HCT116 (cell line): ENCODE results near the gene KRT82. TPM values are rescaled to one million over a fixed set of nuclear protein-coding genes. Genes with fewer than 3 reads are reported as not detected.

Experiments used
- ATAC-seq: fragments of 200-7000 bp; cut with Tn5 transposase; 2 replicates; pipeline ENCODE4 v1.9.1; 2020; ENCODE audit warnings: mild to moderate bottlenecking, moderate library complexity
- BruUV-seq: library from RNA; stranded (reverse); fragments of 400-500 nt; replicated peaks from 2 replicates; lab custom pipeline; 2021; lab: Mats Ljungman, UMichigan
- CTCF ChIA-PET: fragments of 300-600 bp; sonication (Branson Sonifier 250); formaldehyde crosslinking; loops from one replicate; lab custom pipeline; 2021; ENCODE audit warnings: antibody characterized with exemption; lab: Charles Lee
- POLR2A ChIA-PET: fragments of 300-600, 350-600 bp; sonication (Branson Sonifier 250); formaldehyde crosslinking; loops from one replicate; lab custom pipeline; 2021; ENCODE audit warnings: antibody characterized with exemption; lab: Charles Lee
- RAD21 ChIA-PET, 2 experiments: fragments of 300-600 bp; sonication (Branson Sonifier 250); formaldehyde crosslinking; loops; one replicate each; lab custom pipeline; 2023; ENCODE audit warnings: low total read pairs in 2 of 2; ENCODE audit not compliant: uncharacterized antibody in 2 of 2, unreplicated experiment in 2 of 2, low non-redundant PET in 1 of 2; lab: Charles Lee
- DNase-seq: peaks from one replicate; pipeline ENCODE4 v3.0.0-alpha.2; 2010; ENCODE audit warnings: low read depth, low spot score
- H2AFZ ChIP-seq: fragments of 200-600 bp; shearing (Covaris generic), sonication (generic); 2 replicates; pipeline ENCODE4 v1.6.1; 2017; ENCODE audit warnings: low read depth, mixed run types, mixed read lengths, antibody characterized with exemption, low read length; ENCODE audit not compliant: poor library complexity, severe bottlenecking
- H3K27ac ChIP-seq: 2 replicates; pipeline ENCODE4 v1.5.1; 2012; ENCODE audit warnings: low read depth, low read length
- H3K27me3 ChIP-seq: fragments of 200-600 bp; sonication (generic); 2 replicates; pipeline ENCODE4 v1.6.1; 2016; ENCODE audit warnings: mixed run types, low read length, mixed read lengths; ENCODE audit not compliant: insufficient read depth
- H3K36me3 ChIP-seq, 2 experiments: fragments of 200-500 bp in 1 of 2; fragments of 200-600 bp in 1 of 2; sonication (Bioruptor generic) in 1 of 2; sonication (generic) in 1 of 2; 2 replicates each; pipeline versions ENCODE4 v1.5.1 to v1.6.1; 2014 to 2016; ENCODE audit warnings: low read length in 2 of 2, inconsistent platforms in 1 of 2, mixed read lengths in 1 of 2, mixed run types in 1 of 2; ENCODE audit not compliant: insufficient read depth in 2 of 2, control insufficient read depth in 1 of 2
- H3K4me1 ChIP-seq, 2 experiments: fragments of 200-600 bp in 1 of 2; sonication (generic) in 1 of 2; 2 replicates each; pipeline versions ENCODE4 v1.5.1 to v1.6.1; 2012 to 2017; ENCODE audit warnings: low read length in 2 of 2, inconsistent platforms in 1 of 2, mild to moderate bottlenecking in 1 of 2, mixed read lengths in 1 of 2, mixed run types in 1 of 2, moderate library complexity in 1 of 2; ENCODE audit not compliant: insufficient read depth in 2 of 2, control insufficient read depth in 1 of 2
- H3K4me2 ChIP-seq: fragments of 200-600 bp; sonication (generic); 2 replicates; pipeline ENCODE4 v1.6.1; 2017; ENCODE audit warnings: mixed run types, low read length, mixed read lengths
- H3K4me3 ChIP-seq, 2 experiments: fragments of 200-600 bp in 1 of 2; sonication (generic) in 1 of 2; replicated peaks in 1 of 2; 2 replicates each; pipeline ENCODE4 v1.5.1; 2011 to 2016; ENCODE audit warnings: low read length in 2 of 2, control low read depth in 1 of 2, low read depth in 1 of 2, mild to moderate bottlenecking in 1 of 2, mixed read lengths in 1 of 2, mixed run types in 1 of 2
- H3K79me2 ChIP-seq: fragments of 200-600 bp; sonication (generic); 2 replicates; pipeline ENCODE4 v1.6.1; 2017; ENCODE audit warnings: mild to moderate bottlenecking, mixed run types, low read length, moderate library complexity, mixed read lengths; ENCODE audit not compliant: insufficient read depth
- H3K9ac ChIP-seq: fragments of 200-600 bp; sonication (generic); 2 replicates; pipeline ENCODE4 v1.6.1; 2016; ENCODE audit warnings: low read length, mixed read lengths
- H3K9me2 ChIP-seq: fragments of 200-600 bp; sonication (generic), shearing (Covaris generic); 2 replicates; pipeline ENCODE4 v1.6.1; 2017; ENCODE audit warnings: mixed run types, mild to moderate bottlenecking, moderate library complexity; ENCODE audit not compliant: insufficient read depth
- H3K9me3 ChIP-seq, 2 experiments: fragments of 200-500 bp in 1 of 2; fragments of 200-600 bp in 1 of 2; sonication (Bioruptor generic) in 1 of 2; sonication (generic) in 1 of 2; 2 replicates each; pipeline ENCODE4 v1.6.1; 2014 to 2017; ENCODE audit warnings: low read length in 2 of 2, mixed read lengths in 2 of 2, inconsistent platforms in 1 of 2, low read depth in 1 of 2, mild to moderate bottlenecking in 1 of 2, mixed run types in 1 of 2, moderate library complexity in 1 of 2; ENCODE audit not compliant: control insufficient read depth in 1 of 2, insufficient read depth in 1 of 2
- H4K20me1 ChIP-seq: fragments of 200-600 bp; sonication (generic), shearing (Covaris generic); 2 replicates; pipeline ENCODE4 v1.6.1; 2017; ENCODE audit warnings: mixed run types, mild to moderate bottlenecking, moderate library complexity; ENCODE audit not compliant: insufficient read depth
- CBX3 ChIP-seq: IDR thresholded peaks from 2 replicates; pipeline ENCODE4 v1.6.1; 2012; ENCODE audit warnings: low read depth
- EGR1 ChIP-seq: IDR thresholded peaks from 2 replicates; pipeline ENCODE4 v1.6.1; 2012; ENCODE audit warnings: low read depth
- ELF1 ChIP-seq: IDR thresholded peaks from 2 replicates; pipeline ENCODE4 v1.6.1; 2012; ENCODE audit warnings: low read depth, borderline replicate concordance
- EZH2 ChIP-seq: fragments of 200-600 bp; sonication (generic); IDR thresholded peaks from 2 replicates; pipeline ENCODE4 v1.6.1; 2017; ENCODE audit warnings: antibody characterized with exemption, mixed run types
- FOSL1 ChIP-seq: IDR thresholded peaks from 2 replicates; pipeline ENCODE4 v1.6.1; 2012; ENCODE audit warnings: low read depth
- JUND ChIP-seq: IDR thresholded peaks from 2 replicates; pipeline ENCODE4 v1.6.1; 2012
- POLR2A ChIP-seq: IDR thresholded peaks from 2 replicates; pipeline ENCODE4 v1.7.0; 2011; ENCODE audit warnings: borderline replicate concordance; ENCODE audit not compliant: insufficient read depth, insufficient read length; ENCODE audit errors: extremely low read depth
- POLR2AphosphoS5 ChIP-seq: IDR thresholded peaks from 2 replicates; pipeline ENCODE4 v1.6.1; 2011; ENCODE audit warnings: mild to moderate bottlenecking, low read depth, low read length, moderate library complexity
- RAD21 ChIP-seq: IDR thresholded peaks from 2 replicates; pipeline ENCODE4 v1.6.1; 2012; ENCODE audit warnings: low read depth, mild to moderate bottlenecking
- SIN3A ChIP-seq: IDR thresholded peaks from 2 replicates; pipeline ENCODE4 v1.6.1; 2012; ENCODE audit warnings: low read depth
- SP1 ChIP-seq: IDR thresholded peaks from 2 replicates; pipeline ENCODE4 v1.6.1; 2012; ENCODE audit warnings: low read depth
- TCF7L2 ChIP-seq: IDR thresholded peaks from 2 replicates; pipeline ENCODE4 v1.7.0; 2011; ENCODE audit warnings: borderline replicate concordance, inconsistent platforms; ENCODE audit not compliant: insufficient read depth, insufficient read length; ENCODE audit errors: extremely low read depth
- ZFX ChIP-seq: fragments of 450-650 bp; IDR thresholded peaks from 2 replicates; pipeline ENCODE4 v1.6.1; 2017
- ZNF274 ChIP-seq: fragments of 200-500 bp; sonication (Bioruptor generic); IDR thresholded peaks from 2 replicates; pipeline ENCODE4 v1.6.1; 2014; ENCODE audit warnings: mild to moderate bottlenecking, low read depth, low read length, inconsistent platforms
- intact Hi-C: fragments of 100-400 bp; cut with micrococcal nuclease; formaldehyde crosslinking; loops from 2 replicates; pipeline ENCODE4 v1.10.0; 2022
- total RNA-seq: library from RNA; stranded (reverse); gene quantifications from one replicate; pipeline ENCODE4 v1.2.1, GENCODE V29; 2021; ENCODE audit not compliant: unreplicated experiment
- TF ChIP-seq, protein P1 (sequence below): IDR thresholded peaks from 2 replicates; pipeline ENCODE4 v1.6.1; 2012; ENCODE audit warnings: low read depth
- TF ChIP-seq, protein P2 (sequence below): IDR thresholded peaks from 2 replicates; pipeline ENCODE4 v1.6.1; 2011; ENCODE audit warnings: mild to moderate bottlenecking, low read length, moderate library complexity; ENCODE audit not compliant: insufficient replicate concordance; ENCODE audit errors: extremely low read depth
- TF ChIP-seq, protein P3 (sequence below): IDR thresholded peaks from 2 replicates; pipeline ENCODE4 v1.6.1; 2012
- TF ChIP-seq, protein P4 (sequence below), 3 experiments: fragments of 200-600 bp in 1 of 3; sonication (generic) in 1 of 3; IDR thresholded peaks in 2 of 3; conservative IDR thresholded peaks in 1 of 3; 2 replicates each; pipeline ENCODE4 v1.5.1; 2012 to 2017; ENCODE audit warnings: low read depth in 2 of 3, low read length in 2 of 3, antibody characterized with exemption in 1 of 3, borderline replicate concordance in 1 of 3, control low read depth in 1 of 3, mild to moderate bottlenecking in 1 of 3, mixed read lengths in 1 of 3, mixed run types in 1 of 3, moderate library complexity in 1 of 3; ENCODE audit not compliant: insufficient read depth in 1 of 3

Gene KRT82
- total RNA-seq, 1 experiment from 2014 or later, result not detected

DNA sequence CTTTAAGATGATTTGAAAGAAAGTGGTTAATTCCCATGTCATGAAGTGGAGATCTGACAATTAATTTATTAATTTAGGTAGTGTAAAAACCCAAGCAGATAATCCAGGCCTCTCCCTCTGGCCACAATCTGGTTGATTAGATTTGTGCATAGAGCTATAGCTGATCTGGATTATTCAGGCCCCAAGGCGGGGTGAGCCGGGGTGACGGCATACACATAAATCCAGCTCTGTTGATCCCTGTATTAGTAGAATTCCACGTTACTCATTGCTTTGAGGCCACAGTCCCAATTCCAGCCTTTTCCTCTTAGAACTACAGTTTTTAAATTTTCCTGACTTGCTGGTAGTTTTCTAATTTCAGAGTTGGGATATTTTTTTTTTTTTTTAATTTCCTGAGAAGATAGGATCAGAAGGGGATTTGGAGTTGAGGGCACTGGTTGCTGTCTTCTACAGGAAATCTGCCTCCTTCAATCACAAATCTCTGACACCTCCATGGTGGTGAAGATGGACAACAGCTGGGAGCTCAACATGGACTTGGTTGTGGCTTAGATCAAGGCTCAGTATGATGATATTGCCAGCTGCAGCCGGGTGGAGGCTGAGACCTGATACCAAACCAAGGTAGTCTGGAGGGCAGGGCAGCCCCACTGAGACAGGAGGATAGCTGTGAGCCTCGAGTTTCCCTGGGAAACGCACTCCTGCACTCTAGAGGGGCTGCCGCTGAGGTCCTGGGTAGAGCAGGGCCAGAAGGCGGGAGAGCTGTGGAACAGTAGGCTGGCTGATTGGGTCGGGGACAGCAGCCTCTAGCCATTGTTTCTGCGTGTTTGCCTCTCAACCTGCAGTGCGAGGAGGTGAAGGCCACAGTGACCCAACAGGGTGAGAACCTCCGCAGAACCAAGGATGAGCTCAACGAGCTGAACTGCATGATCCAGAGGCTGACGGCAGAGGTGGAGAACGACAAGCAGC is 58.3 kb downstream of the KRT82 start:
- no peak overlapping the region for H3K4me3 ChIP-seq
- peaks cover 14 to 29% of the 10 kb centered on the region in 2 experiments for H3K4me1 ChIP-seq
- RAD21 ChIA-PET, result no interaction called here
- H3K36me3 ChIP-seq, result no peaks in the 10 kb centered on the region
- ATAC-seq (no peak), DNase-seq (no peak)
- POLR2A ChIA-PET, result no interaction called here
- no TSS peak for BruUV-seq
- no peak overlapping the region for H3K9ac ChIP-seq
- CTCF ChIA-PET, result interaction anchor here (0.8 to 1.7 kb wide), 3 partner anchors 14 to 69 kb away, joined by 3 to 4 read pairs (median 3); no protein-coding TSS in a partner anchor
- no peaks in the 10 kb centered on the region for H3K27me3 ChIP-seq
- H3K4me2 ChIP-seq, result no peak overlapping the region
- H4K20me1 ChIP-seq, result no peaks in the 10 kb centered on the region
- H3K27ac ChIP-seq, result no peak overlapping the region
- H3K9me3 ChIP-seq, result no peaks in the 10 kb centered on the region
- no peak for TF ChIP-seq EGR1
- TF ChIP-seq, protein P1, sequence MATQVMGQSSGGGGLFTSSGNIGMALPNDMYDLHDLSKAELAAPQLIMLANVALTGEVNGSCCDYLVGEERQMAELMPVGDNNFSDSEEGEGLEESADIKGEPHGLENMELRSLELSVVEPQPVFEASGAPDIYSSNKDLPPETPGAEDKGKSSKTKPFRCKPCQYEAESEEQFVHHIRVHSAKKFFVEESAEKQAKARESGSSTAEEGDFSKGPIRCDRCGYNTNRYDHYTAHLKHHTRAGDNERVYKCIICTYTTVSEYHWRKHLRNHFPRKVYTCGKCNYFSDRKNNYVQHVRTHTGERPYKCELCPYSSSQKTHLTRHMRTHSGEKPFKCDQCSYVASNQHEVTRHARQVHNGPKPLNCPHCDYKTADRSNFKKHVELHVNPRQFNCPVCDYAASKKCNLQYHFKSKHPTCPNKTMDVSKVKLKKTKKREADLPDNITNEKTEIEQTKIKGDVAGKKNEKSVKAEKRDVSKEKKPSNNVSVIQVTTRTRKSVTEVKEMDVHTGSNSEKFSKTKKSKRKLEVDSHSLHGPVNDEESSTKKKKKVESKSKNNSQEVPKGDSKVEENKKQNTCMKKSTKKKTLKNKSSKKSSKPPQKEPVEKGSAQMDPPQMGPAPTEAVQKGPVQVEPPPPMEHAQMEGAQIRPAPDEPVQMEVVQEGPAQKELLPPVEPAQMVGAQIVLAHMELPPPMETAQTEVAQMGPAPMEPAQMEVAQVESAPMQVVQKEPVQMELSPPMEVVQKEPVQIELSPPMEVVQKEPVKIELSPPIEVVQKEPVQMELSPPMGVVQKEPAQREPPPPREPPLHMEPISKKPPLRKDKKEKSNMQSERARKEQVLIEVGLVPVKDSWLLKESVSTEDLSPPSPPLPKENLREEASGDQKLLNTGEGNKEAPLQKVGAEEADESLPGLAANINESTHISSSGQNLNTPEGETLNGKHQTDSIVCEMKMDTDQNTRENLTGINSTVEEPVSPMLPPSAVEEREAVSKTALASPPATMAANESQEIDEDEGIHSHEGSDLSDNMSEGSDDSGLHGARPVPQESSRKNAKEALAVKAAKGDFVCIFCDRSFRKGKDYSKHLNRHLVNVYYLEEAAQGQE, result no peak
- TF ChIP-seq ZNF274, result no peak
- no peak for TF ChIP-seq TCF7L2
- TF ChIP-seq ELF1, result no peak
- no peak for TF ChIP-seq EZH2
- TF ChIP-seq, protein P2, sequence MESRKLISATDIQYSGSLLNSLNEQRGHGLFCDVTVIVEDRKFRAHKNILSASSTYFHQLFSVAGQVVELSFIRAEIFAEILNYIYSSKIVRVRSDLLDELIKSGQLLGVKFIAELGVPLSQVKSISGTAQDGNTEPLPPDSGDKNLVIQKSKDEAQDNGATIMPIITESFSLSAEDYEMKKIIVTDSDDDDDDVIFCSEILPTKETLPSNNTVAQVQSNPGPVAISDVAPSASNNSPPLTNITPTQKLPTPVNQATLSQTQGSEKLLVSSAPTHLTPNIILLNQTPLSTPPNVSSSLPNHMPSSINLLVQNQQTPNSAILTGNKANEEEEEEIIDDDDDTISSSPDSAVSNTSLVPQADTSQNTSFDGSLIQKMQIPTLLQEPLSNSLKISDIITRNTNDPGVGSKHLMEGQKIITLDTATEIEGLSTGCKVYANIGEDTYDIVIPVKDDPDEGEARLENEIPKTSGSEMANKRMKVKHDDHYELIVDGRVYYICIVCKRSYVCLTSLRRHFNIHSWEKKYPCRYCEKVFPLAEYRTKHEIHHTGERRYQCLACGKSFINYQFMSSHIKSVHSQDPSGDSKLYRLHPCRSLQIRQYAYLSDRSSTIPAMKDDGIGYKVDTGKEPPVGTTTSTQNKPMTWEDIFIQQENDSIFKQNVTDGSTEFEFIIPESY, result no peak
- TF ChIP-seq FOSL1, result no peak
- TF ChIP-seq CBX3, result no peak
- TF ChIP-seq SIN3A, result no peak
- TF ChIP-seq, protein P3, sequence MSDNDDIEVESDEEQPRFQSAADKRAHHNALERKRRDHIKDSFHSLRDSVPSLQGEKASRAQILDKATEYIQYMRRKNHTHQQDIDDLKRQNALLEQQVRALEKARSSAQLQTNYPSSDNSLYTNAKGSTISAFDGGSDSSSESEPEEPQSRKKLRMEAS, result no peak
- TF ChIP-seq SP1, result no peak
- TF ChIP-seq RAD21, result no peak
- no peak for TF ChIP-seq POLR2A
- TF ChIP-seq POLR2AphosphoS5, result no peak
- TF ChIP-seq, protein P4, sequence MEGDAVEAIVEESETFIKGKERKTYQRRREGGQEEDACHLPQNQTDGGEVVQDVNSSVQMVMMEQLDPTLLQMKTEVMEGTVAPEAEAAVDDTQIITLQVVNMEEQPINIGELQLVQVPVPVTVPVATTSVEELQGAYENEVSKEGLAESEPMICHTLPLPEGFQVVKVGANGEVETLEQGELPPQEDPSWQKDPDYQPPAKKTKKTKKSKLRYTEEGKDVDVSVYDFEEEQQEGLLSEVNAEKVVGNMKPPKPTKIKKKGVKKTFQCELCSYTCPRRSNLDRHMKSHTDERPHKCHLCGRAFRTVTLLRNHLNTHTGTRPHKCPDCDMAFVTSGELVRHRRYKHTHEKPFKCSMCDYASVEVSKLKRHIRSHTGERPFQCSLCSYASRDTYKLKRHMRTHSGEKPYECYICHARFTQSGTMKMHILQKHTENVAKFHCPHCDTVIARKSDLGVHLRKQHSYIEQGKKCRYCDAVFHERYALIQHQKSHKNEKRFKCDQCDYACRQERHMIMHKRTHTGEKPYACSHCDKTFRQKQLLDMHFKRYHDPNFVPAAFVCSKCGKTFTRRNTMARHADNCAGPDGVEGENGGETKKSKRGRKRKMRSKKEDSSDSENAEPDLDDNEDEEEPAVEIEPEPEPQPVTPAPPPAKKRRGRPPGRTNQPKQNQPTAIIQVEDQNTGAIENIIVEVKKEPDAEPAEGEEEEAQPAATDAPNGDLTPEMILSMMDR (IDR thresholded peaks at IDR 0.05 in 2 of 3, conservative IDR thresholded peaks at IDR 0.05 in 1 of 3; ENCODE audit: borderline replicate concordance in 1 of 3, insufficient read depth in 1 of 3, low read depth in 2 of 3, low read length in 2 of 3), result no peak
- no peak for TF ChIP-seq JUND
- no peak for TF ChIP-seq ZFX
- no peak overlapping the region for H2AFZ ChIP-seq
- intact Hi-C loops, result no loop called here
- no peaks in the 10 kb centered on the region for H3K79me2 ChIP-seq
- no peaks in the 10 kb centered on the region for H3K9me2 ChIP-seq
